ENCODE measurements around the gene RNH1.
A peak's percentile ranks its signal among the peaks of the same experiment; 100 is the strongest.

The RNH1 gene

DNA sequence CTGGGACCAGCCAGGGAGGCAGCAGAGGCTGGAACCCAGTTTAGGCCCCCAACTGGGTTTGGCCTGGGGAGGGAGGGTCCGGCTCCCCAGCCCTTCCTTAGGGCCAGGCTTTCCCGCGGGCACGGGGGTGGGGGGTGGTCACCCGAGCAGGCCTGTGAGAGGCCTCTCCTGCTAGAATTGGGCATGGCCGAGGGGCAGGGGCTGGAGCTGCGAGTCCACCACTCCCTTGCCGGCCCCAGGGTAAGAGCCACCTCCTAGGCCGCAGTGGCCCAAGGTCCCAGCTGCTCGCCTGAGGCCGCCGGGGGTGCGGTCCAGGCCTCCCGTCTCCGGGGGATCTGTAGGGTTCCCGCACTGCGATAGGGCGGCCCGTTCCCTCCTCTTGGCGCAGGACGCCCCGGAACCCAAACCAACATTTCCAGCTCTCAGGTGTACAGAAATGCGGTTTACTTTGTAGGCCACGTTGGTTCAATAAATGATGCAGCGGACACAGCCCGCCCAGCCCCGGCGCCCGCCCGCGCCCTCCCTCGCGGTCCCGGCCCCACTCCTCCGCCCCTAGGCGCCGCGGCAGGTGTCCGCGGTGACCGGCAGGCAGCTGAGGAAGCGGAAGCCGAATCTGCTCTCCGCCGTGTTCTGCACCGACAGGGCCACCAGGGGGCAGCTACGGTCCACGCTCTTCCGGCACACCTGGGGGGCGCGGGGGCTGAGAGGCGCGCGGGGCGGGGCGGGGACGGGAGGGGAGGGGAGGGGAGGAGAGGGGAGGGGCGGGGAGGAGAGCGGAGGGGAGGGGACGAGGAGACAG is 47.6 kb upstream of the RNH1 start:
- Histone ChIP-seq H3K4me1 (ENCODE audit: control insufficient read depth, low read length) (peaks cover 14% of the 10 kb centered on the region), H3K9me3 (ENCODE audit: control insufficient read depth, insufficient read depth, low read length) (no peaks in the 10 kb centered on the region), H3K79me2 (ENCODE audit: control insufficient read depth, low read length) (no peaks in the 10 kb centered on the region), H3K4me2 (ENCODE audit: low read length) (peak overlapping the region; percentile 80), H4K20me1 (ENCODE audit: control insufficient read depth, insufficient read depth, low read depth, low read length) (no peaks in the 10 kb centered on the region), H3F3A (ENCODE audit: control insufficient read depth, insufficient read depth) (no peaks in the 10 kb centered on the region), H3K27ac (ENCODE audit: low read depth, low read length) (no peak overlapping the region), H3K9me2 (replicated peaks; ENCODE audit: control insufficient read depth, low read length) (no peaks in the 10 kb centered on the region), H3K36me3 (ENCODE audit: control insufficient read depth, low read length) (no peaks in the 10 kb centered on the region), H3K27me3 (ENCODE audit: control insufficient read depth, low read length) (peaks cover 32% of the 10 kb centered on the region), H3K4me3 (ENCODE audit: low read length) (peak overlapping the region; percentile 41)
- TF ChIP-seq EZH2phosphoT487 (IDR thresholded peaks at IDR 0.05; ENCODE audit: borderline replicate concordance, low read length), result no peak
- TF ChIP-seq, protein P1, sequence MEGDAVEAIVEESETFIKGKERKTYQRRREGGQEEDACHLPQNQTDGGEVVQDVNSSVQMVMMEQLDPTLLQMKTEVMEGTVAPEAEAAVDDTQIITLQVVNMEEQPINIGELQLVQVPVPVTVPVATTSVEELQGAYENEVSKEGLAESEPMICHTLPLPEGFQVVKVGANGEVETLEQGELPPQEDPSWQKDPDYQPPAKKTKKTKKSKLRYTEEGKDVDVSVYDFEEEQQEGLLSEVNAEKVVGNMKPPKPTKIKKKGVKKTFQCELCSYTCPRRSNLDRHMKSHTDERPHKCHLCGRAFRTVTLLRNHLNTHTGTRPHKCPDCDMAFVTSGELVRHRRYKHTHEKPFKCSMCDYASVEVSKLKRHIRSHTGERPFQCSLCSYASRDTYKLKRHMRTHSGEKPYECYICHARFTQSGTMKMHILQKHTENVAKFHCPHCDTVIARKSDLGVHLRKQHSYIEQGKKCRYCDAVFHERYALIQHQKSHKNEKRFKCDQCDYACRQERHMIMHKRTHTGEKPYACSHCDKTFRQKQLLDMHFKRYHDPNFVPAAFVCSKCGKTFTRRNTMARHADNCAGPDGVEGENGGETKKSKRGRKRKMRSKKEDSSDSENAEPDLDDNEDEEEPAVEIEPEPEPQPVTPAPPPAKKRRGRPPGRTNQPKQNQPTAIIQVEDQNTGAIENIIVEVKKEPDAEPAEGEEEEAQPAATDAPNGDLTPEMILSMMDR (IDR thresholded peaks at IDR 0.05; ENCODE audit: low read depth, low read length, poor library complexity, severe bottlenecking), result peak; percentile 59

GRCh38 chr11:553988-554340 is 46.9 kb upstream of the RNH1 start:
- TF ChIP-seq, protein P1 (IDR thresholded peaks at IDR 0.05; ENCODE audit: low read depth, low read length, poor library complexity, severe bottlenecking), result no peak
- TF ChIP-seq EZH2phosphoT487 (IDR thresholded peaks at IDR 0.05; ENCODE audit: borderline replicate concordance, low read length), result no peak
- Histone ChIP-seq H3K9me3 (ENCODE audit: control insufficient read depth, insufficient read depth, low read length) (no peaks in the 10 kb centered on the region), H3K4me3 (ENCODE audit: low read length) (no peak overlapping the region), H3K36me3 (ENCODE audit: control insufficient read depth, low read length) (no peaks in the 10 kb centered on the region), H3K4me1 (ENCODE audit: control insufficient read depth, low read length) (peaks cover 21% of the 10 kb centered on the region), H3K27me3 (ENCODE audit: control insufficient read depth, low read length) (peaks cover 32% of the 10 kb centered on the region), H4K20me1 (ENCODE audit: control insufficient read depth, insufficient read depth, low read depth, low read length) (no peaks in the 10 kb centered on the region), H3K79me2 (ENCODE audit: control insufficient read depth, low read length) (no peaks in the 10 kb centered on the region), H3K27ac (ENCODE audit: low read depth, low read length) (no peak overlapping the region), H3K4me2 (ENCODE audit: low read length) (no peak overlapping the region), H3F3A (ENCODE audit: control insufficient read depth, insufficient read depth) (no peaks in the 10 kb centered on the region), H3K9me2 (replicated peaks; ENCODE audit: control insufficient read depth, low read length) (no peaks in the 10 kb centered on the region)

GRCh38 chr11:553083-553987 is 46.3 kb upstream of the RNH1 start:
- no peak overlapping the region for H3K4me2 ChIP-seq (ENCODE audit: low read length)
- H3K27me3 ChIP-seq (ENCODE audit: control insufficient read depth, low read length), result peaks cover 32% of the 10 kb centered on the region
- no peaks in the 10 kb centered on the region for H3K9me3 ChIP-seq (ENCODE audit: control insufficient read depth, insufficient read depth, low read length)
- H3K27ac ChIP-seq (ENCODE audit: low read depth, low read length), result no peak overlapping the region
- H3K9me2 ChIP-seq (replicated peaks; ENCODE audit: control insufficient read depth, low read length), result no peaks in the 10 kb centered on the region
- H3F3A ChIP-seq (ENCODE audit: control insufficient read depth, insufficient read depth), result no peaks in the 10 kb centered on the region
- no peaks in the 10 kb centered on the region for H3K36me3 ChIP-seq (ENCODE audit: control insufficient read depth, low read length)
- peaks cover 23% of the 10 kb centered on the region for H3K4me1 ChIP-seq (ENCODE audit: control insufficient read depth, low read length)
- no peaks in the 10 kb centered on the region for H4K20me1 ChIP-seq (ENCODE audit: control insufficient read depth, insufficient read depth, low read depth, low read length)
- H3K4me3 ChIP-seq (ENCODE audit: low read length), result no peak overlapping the region
- no peak for TF ChIP-seq EZH2phosphoT487 (IDR thresholded peaks at IDR 0.05; ENCODE audit: borderline replicate concordance, low read length)
- TF ChIP-seq, protein P1 (IDR thresholded peaks at IDR 0.05; ENCODE audit: low read depth, low read length, poor library complexity, severe bottlenecking), result no peak
- H3K79me2 ChIP-seq (ENCODE audit: control insufficient read depth, low read length), result no peaks in the 10 kb centered on the region
